GM18517 (cell line): Measurements from ENCODE around the gene ATP5MC3.

Source experiments
- ATAC-seq: cut with Tn5 transposase; IDR thresholded peaks from one replicate; pipeline ENCODE4 v1.9.1; 2021; ENCODE audit warnings: mild to moderate bottlenecking, moderate library complexity; ENCODE audit not compliant: unreplicated experiment

Gene ATP5MC3

DNA sequence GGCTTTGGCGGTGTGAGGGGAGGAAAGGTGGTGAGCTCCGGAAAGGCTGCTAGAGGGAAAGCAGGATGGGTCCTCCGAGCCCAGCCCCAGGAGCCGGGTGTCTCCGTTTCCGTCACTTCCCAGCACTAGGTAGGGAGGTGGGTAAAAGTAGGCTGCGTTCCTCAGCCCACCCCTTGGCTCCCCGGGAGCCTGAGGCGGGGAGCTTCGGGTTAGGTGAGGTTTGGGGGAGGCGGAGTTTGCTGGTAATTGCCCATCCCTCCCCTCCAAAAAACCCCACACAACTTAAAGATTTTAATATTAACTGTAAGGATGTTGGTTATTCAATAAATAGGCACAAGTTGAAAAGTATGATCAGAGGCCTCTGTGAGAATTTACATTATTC is 13.0 kb downstream of the ATP5MC3 start:
- peak; percentile 32 for ATAC-seq

DNA sequence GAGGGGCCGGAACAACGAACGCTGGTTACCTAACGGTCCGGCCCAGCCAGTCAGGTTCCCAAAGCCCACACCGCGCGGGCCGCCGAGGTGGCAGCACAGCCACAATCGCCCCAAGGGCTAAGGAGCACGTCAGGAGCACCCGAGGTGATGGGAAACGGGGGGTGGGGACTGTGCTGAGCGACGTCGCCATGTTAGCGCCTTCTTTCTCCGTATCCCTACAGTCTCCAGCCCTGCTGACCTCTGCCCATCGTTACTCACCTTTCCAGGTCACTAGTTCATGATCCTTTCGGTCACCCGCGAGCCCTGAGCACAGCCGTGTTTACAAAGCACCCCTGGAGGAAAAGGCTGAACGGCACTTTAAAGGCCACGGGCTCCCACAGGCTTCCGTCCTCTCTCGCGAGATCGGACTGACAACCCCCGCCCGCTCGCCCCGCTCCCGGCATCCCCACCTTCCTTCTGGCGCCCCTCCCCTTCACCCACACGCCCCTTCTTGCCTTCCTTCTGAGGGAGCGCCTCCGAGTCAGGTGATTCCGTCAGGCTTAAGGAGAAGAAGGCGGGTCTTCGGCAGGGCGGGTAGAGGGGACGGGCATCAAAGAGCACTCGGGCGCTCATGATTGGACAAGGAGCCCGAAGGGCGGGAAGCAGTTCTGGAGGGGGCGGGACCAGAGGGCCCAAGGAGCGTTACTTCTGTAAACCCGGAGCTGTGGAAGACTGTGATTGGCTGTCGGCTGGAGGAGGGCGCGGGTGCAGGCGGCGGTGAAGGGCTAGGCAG is 13.5 kb downstream of the ATP5MC3 start, which contains the start of gene ATF2:
ATF2 (minus strand) TSS at position 412 of the 772 bp plus-strand sequence. CDS start 31,760 bp downstream, outside the sequence.
- peak; percentile 96 for ATAC-seq

DNA sequence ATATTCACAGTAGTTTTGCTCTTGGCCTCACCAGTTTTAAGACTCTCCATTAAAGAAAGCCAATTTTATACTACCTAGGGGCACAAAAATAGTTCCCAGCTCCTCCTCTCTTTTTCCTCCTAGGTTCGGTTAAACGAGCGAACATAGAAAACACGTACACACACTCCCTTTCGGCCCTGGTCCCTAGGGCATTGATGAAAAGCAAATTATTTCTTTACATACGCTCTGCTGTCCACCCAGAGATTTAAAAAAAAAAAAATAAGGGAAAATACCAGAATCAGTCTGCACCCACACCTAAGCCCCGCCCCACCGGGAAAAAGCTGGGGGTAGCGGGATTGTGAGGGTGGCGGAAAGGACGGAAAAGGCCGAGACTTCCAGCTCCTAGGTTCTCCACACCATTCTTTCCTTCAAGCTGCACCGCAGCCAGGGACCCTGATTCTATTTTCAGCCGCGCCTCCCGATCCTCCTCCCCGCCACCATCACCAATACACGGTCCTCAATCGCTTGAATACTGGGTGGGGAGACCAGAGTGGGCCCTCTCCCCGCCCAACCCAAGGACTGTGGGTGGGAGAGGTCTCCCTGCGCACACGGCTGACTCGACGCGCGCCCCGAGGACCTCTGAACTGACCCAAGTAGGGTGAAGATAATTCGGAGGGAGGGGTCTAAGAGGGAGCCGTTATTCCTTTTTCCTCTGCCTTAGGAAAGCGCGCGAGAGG is 14.3 kb downstream of the ATP5MC3 start:
- no peak for ATAC-seq

DNA sequence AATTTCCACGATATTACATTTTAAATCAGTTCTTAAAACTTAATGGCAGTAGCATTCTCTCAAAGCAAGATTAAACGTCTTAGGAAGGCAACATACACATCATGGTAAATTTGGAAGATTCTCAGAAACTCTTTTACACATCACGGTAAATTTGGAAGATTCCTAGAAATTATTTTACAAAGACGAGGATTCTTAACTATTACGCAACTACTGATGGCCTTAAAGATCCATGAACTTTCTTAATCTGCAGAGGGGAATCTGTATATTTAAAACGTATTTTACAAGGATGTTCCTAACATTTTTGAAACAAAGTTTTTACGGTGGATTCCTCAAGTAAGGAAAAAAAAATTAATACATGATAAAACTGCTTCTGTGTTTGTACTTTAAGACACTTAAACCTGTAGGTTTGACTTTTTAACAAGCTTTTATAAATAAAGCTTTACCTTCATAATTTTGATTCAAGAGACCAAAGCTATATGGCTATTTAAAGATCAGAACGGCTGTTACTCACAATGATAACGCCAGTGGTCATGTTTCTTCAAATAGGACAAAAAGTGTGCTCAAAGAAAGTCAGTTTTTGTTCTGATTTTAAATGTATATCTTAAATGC is 15.2 kb downstream of the ATP5MC3 start:
- no peak for ATAC-seq

DNA sequence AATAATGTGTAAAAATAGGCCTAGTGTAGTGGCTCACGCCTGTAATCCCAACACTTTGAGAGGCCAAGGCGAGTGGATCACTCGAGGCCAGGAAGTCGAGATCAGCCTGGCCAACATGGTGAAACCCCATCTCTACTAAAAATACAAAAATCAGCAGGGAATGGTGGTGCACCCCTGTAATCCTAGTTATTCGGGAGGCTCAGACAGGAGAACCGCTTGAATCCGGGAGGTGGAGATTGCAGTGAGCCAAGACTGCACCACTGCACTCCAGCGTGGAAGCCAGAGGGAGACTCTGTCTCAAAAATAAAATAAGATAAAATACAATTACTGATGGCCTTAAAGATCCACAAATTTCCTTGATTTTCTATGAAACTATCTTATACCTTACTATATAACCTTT is 17.3 kb downstream of the ATP5MC3 start:
- no peak for ATAC-seq

DNA sequence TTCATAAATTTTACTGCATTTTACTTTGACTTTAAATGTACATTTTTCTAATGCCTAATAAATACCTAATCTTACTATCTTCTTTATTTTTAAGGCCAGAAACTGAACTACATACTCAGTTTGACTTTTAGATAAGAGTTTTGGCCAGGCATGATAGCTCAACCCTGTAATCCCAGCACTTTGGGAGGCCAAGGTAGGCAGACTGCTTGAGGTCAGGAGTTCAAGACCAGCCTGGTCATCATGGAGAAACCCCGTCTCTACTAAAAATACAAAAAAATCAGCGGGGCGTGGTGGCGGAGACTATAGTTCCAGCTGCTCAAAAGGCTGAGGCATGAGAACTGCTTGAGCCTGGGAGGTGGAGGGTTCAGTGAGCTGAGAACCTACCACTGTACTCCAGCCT is 22.6 kb downstream of the ATP5MC3 start:
- ATAC-seq: no peak

DNA sequence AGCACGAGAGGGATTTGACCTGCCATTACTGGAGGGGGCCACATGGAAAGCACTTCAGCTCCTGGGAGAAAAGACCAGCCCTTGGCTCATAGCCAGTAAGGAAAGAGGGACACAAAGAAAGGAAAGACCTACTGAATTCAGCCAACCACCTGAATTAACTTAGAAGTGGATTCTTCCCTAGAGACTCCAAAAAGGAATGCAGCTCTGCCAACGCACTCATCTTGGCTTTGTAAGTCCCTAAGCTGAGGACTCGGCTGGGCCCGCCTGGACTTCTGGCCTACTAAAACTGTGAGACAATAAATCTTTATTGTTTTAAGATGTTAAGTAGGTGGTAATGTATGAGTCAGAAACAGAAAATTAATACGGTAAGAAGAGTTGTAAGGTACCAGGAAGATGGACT is 25.0 kb downstream of the ATP5MC3 start:
- ATAC-seq: no peak

DNA sequence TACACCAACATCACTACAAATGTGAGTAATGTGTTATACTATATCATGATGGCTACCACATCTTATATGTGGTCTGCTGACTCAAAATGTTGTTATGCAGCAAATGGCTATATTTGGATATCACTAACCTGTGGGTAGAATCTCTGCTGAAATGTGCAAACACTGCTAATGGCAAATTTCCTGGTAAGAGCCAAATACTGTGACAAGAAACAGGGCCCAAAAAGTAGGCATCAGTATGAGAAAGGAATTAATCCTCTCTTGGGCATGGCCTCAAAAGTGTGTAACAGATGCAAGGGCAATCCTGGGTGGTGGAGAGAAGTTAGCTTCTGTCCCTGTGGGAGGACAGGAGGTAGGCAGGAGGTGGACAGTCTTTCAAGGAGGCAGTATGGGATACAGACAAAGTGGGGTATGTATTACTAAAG is 26.8 kb downstream of the ATP5MC3 start:
- peak; percentile 79 for ATAC-seq

DNA sequence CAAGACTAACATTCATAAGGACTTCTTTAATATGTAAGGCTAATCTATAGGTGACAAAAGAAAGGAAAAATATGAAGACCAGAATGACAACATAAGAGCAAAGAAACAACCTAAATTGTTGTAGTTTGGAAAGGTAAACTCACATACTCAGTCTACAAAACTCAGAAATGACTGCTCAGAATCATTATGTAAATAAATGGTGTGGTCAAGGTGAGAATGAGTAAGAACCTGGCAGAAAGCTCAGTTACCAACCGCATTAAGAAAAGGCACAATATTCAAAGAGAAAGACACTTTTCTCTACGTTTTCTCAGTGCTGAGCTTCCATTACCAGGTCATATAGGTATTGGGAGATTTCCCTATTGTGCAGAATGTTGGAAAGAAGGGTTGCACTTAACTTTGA is 29.3 kb downstream of the ATP5MC3 start:
- ATAC-seq: peak; percentile 81

DNA sequence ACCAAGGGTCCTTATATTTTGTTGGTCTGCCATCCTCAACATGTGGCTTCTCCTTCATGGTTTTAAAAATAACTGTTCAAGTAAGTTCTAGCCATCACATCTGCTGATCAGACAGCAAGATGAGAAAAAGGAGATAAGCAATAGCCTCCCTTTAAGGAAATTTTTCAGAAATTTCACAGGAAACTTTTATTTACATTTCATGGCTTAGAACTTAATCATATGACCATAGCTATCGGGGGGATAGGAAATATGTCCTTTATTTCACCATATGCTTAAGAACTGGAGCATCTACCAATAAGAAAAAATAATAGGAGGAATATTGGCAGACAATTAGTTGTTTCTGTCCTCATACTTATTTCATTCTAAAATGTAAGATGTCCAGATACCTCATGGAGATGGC is 29.7 kb downstream of the ATP5MC3 start:
- ATAC-seq: no peak

DNA sequence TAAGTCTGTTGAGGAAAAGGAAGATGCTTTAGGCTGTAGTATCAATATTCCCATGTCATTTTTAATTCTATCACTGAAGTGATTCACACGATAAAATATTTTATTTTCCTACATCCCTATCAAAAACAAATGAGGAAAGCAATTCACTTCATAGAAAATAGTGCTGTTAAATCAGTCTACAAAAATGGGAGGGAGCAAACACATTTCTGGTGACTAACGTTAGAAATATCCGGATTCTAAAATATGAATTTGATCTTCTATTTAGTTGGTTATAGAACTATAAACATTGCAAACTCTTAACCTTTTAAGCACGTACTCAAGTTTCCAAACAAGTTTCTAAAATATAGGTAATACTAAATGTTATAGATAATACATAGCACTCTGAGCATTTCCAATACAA is 34.3 kb downstream of the ATP5MC3 start:
- ATAC-seq: no peak

DNA sequence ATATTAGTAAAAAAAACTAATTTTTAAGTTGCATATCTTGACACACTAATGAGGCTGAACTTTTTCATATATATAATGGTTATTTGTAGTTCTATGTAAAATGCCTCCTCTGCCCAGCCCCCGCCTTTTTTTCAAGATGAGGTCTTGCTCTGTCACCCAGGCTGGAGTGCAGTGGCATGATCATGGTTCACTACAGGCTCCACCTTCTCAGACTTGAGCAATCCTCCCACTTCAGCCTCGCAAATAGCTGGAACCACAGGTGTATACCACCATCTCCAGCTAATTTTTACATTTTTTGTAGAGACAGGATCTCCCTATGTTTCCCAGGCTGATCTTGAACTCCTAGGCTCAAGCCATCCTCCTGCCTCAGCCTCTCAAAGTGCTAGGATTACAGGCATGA is 37.8 kb downstream of the ATP5MC3 start:
- no peak for ATAC-seq

DNA sequence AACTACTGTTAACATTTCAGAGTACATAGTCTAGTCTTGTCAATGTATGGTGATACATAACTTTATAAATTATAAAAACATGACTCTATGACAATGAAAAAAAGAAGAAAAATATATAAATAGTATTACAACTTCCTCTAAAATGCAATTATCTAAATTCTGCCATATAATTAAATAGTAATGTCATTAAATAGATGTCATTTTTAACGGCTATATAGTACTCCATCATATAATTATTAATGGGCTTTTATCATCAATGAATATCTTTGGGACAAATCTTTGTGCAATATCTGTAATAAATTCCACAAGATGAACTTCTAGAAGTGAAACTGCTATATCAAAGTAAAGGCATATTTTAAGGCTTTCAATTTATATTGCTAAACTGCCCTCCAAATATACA is 38.3 kb downstream of the ATP5MC3 start:
- no peak for ATAC-seq

DNA sequence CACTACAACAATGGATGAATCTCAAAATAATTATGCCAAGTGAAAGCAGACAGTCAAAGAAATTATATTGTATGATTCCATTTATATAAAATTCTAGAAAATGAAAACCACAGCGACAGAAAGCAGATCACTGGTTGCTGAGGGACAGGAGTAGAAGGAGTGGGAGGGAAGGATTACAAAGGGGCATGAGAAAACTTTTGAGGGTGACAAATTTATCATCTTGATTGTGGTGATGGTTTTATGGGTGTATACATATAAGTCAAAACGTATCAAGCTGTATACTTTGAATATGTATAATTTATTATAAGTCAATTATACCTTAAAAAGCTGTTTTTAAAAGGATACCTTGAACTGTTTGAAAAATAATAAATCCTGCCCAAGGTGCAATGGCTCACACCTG is 41.2 kb downstream of the ATP5MC3 start:
- ATAC-seq: no peak

DNA sequence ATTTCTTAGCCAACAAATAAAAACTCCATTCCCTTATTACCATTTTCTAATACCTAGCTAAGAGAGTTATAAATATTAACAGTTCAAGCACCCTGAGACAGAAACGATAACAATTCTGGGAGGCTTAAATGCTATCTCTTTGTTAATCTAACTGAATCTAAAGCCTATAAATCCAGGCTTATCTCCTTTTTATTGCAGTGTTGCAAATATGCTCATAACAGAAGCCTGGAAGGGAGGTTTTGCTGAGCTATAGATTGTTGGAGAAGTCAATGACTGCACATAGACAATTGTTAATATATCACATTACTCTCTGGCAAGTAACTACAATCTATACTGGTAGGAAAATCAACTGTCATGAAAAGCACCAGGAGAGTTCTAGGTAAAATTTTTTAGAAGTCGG is 43.7 kb downstream of the ATP5MC3 start:
- no peak for ATAC-seq

DNA sequence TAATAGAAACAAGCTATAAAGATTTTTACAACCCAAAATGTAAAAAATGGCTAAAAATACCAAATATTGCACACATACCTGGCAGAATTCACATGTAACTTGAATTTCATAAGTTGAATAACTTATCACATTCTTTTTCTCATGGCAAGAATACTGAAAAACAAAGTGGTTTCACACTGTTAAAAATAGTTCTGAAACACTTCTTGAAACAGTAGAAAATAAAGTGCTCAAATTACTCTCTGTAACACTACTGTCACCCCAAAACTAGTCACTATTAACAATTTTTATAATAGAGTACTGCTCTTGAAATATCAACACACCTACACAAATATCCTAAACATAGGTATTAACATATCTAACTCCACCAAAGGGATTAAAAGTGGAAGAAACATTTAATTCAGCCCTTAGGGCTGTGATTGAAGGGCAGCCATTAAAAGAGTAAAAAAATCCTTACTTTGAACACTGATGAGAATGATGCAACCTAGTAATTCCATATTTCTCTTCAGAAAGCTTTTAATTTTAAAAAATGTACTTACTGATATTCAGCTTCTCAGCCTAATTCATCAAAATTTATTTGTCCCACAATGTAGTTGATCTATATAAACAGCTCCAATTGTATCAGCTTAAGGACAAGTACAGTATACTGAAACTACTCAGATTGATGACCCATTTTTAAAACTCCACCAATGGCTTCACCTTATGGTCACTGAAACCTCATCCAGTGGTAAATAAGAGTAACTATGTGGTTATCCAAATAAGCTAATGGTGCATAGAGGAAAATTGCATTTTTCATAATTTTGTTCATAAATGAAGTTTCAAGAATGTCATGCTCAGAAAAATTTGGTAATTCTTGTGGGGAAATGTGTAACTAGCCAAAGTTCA is 44.9 kb downstream of the ATP5MC3 start:
- peak; percentile 73 for ATAC-seq

DNA sequence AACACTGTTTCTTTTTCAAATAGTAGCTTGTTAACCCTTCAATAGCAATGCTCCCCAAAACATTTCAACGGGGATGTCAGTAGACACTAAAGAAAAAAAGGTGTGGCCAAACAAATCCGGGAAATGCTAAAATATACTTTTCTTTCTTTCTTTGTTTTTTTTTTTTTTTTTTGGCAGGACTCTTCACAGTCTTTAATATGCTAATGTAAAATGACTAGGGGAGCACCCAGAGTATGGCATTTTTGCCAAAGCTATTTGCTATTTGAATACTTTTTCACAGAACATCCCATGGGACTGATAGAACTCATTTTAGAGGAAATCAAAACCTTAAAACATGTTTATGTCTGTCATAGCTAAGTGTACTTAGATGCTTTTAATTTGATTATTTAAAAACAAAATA is 45.6 kb downstream of the ATP5MC3 start:
- no peak for ATAC-seq

DNA sequence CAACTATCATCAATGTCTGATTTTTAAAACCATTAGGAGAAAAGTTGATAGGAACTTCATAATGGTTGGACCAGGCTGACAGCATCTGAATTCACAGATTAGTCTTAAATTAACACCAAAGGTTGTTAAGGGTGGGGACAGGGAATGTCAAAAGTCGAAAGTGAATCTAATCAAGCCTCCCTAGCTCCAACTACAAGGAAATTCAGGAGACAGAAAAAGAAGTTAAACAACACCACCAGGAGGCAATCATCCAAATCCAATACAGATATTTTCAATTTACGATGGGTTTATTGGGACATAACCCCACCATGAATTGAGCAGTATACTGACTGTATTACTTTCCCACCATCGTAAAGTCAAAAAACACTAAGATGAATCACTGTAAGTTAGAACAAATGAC is 46.3 kb downstream of the ATP5MC3 start:
- ATAC-seq: no peak

DNA sequence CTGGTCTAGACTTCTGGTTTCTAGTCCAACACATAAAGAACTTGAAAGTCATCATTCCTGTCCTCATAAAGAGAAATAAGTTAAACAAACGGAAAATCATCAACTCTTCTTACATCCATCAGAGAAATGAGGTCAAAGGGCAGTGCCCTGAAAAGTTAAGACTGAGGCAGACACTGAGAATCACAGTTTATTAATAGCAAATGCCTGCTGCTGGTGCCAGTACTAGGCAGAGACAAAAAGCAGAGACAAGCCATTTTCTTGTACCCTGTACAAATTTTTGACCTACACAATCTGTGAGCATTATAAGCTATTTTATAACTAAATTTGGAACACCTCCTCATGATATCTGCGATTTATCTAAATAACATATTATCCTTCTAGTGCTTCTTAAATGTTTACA is 50.3 kb downstream of the ATP5MC3 start:
- no peak for ATAC-seq

DNA sequence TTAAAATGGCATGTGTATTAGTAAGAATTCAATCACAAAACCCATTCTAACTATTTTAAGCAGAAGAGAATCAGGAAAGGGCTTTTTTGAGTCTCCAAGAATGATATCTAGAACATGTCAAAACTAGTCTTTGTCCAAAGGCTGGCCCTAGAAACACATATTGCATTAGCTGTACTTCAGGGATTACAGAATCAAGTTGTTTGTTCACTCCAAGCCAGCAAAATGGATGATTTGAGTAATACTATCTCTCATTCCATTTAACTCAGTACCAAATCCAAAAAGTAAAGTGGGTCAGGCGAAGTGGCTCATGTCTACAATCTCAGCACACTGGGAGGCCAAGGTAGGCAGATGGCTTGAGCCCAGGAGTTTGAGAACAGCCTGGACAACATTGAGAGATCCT is 54.8 kb downstream of the ATP5MC3 start:
- no peak for ATAC-seq
